DMS114 treated with DMSO at 0.1 percent for 48 hours (cell line): ENCODE results near the gene GPR107.

ENCODE experiments used
- DNase-seq: peaks from one replicate; lab custom pipeline; 2025; ENCODE audit not compliant: unreplicated experiment; lab: John Stamatoyannopoulos, UW

Gene GPR107

DNA sequence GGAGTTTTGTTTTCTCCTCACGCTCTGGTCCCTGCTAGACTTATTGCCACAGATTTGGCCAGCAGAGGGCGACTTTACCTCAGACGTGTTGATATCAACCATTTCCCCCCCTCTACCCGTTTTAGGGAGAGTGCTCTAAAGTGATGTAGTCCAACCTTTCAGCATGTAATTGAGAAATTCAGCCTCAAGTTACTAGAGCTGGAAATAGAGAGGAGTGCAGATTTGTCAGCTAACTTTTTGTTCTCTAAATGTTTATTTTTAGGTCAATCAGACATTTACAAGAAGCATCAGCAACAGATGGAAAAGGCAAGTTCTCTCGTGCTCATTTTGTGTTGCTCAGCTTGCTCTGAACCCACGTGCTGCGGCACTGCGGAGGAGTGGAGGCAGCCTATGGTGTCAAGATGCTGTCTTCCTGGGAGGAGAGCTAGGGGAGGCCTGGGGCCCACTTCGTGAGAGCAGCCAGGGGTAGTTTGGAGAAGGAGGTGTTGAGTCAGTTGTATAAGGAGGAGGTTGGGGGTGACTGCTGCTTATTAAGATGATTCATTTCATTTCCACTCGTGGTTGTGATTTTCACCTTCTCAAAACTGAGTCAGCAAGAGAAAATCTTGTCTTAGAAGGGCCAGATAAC lies 53.6 kb downstream of the GPR107 start:
- peak; percentile 63 for DNase-seq

- no peak for DNase-seq
These were observed 54.2 kb downstream of the GPR107 start for GRCh38 chr9:130107955-130108354.

DNA sequence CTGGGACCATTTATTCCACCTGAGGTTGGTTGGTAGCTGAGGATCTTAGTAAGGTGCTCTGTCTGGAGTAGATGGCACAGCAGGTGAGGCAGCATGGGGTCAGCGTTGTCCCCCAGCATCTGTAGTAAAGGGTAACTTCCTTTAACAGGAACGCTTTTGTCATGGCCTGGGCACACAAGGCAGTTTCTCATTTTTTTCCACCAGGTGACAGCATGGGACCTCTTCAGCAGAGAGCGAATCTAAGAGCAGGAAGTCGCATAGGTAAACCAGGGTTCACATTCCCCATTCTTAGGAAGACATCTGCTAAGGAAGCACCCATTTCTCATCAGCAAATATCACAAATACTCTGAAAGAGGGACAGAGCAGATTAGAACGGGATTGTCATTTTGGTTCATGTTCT lies 56.5 kb downstream of the GPR107 start:
- no peak for DNase-seq

DNA sequence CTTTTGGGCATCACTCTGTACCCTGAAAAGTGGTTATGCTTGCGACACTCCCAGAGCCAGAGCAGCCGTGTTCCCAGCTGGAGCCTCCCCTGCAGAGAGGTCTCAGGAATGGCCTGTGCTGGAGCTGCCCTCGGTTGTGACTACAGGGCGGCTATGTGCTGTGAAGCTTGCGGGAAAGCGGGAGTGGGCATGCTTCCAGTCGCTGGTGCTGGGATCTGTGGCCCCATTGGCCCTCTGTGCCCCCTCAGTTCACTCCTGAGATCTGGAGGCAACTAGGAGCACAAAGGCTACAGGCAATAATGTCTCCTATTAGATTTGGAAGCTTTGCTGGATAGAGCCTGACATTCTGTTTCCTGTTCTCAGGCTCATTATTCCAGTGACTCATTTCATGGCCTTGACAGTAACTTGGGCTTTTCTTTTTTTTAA lies 56.9 kb downstream of the GPR107 start:
- no peak for DNase-seq

- DNase-seq = no peak
These were observed 58.3 kb downstream of the GPR107 start for GRCh38 chr9:130111786-130112537.

GRCh38 chr9:130112538-130113151 lies 58.9 kb downstream of the GPR107 start:
- DNase-seq = no peak

DNA sequence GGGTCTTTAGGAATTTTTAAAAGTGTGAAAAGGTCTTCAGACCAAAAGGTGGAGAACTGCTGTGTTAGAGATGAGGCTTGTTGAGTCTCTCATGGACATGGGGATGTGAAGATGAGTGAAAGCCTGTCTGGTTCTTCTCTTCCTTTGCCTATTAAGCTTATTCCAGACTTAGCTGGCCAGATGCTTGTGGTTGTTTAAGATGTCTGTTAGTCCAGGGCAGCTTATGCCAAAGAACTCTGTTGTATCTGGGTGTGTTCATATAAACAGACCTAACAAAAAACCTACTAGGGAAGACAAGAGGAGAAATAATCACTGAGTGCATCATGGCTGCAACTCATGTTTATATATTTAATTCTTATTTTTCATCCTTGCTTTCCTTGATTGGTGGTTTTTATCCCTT lies 61.0 kb downstream of the GPR107 start:
- DNase-seq = no peak

- DNase-seq = no peak
These were observed 62.6 kb downstream of the GPR107 start for GRCh38 chr9:130116346-130116745.

DNA sequence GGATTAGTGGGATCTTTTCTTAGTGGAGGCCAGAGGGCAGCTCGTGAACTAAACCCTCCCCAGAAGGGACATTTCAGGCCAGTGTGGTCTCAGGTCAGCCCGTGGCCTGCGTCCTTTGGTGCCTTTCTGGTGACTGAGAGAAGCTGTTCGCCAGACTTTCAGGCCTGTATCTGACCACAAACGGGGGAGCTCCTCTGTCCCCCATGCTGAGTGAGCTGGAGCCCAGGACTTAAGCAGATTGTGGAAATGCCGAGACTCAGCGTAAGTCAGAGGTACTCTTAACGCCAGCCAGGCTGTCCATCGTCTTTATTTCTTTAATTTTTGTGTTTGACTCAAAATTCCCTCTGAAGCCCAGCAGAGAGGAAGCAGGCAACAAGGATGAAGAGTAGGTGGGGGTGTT lies 63.7 kb downstream of the GPR107 start:
- DNase-seq = no peak

DNA sequence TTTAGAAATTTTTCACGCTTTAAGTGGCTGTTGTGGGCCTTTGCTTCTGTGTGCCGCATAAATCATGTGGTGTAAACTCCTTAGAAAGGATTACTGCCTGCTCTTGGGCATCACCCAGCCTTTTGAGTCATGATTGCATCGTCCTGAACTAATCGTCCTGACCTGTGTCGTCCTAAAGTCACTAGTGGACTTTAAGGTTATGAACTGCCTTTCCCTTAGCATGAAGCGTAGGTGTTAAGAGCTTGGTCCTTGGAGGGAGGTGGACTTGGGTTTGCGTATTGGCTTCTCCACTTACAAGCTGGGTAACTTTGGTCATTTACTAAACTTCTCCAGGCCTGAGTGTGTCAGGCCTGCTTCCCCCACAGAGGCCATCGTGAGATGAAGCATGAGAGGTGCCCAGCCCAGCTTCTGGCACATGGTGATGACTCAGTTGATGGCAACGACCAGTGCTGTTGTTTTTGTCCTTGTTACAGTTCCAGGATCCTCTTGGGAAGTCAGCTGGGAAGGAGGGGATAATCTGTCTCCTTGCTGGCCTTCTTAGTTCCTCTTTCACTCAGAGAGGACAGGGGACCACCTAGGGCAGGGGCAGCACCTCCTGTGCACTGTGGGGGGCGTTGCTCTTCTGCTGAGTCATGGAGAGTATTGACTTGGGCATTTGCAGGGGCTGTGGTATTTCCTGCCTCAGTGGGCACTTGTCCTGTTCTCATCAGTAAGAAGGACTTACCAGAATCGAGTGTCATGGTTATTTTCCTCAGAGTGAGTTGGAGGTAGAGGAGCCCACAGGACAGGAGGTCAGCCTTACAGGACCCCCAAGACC lies 64.3 kb downstream of the GPR107 start:
- DNase-seq = no peak

GRCh38 chr9:130118841-130119518 lies 65.3 kb downstream of the GPR107 start:
- DNase-seq = no peak

DNA sequence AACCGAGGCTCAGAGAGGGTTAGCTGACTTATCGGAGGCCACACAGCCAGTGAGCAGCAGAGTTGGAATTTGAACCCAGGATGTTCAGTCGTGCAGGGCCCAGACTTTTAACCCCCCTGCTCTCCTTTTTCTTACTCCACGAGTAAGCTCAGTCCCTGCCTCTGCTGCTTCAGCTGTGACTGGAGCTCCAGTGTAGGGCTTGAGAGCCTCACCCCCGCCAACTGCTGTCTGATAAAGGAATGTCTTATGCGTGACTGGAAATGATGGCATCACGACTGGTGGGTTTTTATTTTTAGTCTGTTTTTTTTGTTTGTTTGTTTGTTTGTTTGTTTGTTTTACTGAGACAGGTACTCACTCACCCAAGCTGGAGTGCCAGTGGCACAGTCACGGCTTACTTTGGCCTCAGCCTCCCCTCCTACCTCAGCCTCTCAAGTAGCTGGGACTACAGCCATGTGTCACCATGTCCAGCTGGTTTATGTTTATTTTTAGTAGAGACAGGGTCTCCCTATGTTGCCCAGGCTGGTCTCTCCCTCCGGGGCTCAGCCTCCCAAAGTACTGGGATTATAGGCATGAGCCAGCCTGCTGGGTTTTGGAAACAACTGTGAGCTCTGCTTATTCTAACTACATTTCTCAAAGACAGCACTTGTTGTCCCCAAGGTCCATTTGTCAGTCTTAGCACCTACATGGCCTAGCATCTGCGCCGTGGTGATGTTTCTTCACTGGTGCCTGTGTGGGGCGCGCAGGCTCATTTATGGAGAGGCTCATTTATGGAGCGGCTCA lies 66.0 kb downstream of the GPR107 start:
- no peak for DNase-seq

DNA sequence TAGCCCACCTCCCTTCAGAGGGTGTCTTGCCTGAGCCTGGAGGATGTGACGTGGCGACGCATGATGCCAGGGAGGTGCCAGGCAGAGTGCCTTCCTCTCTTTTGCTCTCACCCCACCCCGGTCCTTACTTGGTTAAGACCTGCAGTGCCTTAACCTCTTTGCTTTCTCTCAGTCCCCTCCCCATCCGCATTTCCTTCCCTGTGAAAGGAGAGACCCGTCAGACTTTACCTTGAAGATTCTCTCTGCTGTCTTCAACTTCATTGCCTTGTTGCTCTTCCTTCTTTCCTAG lies 66.5 kb downstream of the GPR107 start:
- no peak for DNase-seq

DNA sequence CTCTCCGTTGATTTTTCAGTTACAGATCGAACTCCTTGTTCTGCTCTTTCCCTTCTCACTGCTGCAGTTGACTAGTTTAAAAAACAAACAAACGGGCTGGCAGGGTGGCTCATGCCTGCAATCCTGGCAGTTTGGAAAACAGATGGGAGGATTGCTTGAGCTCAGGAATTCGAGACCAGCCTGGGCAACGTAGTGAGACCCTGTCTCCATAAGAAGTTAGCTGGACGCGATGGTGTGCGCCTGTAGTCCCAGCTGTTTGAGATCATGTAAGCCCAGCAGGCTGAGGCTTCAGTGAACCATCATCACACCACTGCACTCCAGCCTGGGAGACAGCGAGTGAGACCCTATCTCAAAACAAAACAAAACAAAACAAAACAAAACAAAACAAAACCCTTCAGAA lies 67.1 kb downstream of the GPR107 start:
- DNase-seq = no peak

GRCh38 chr9:130122456-130122855 lies 68.8 kb downstream of the GPR107 start:
- no peak for DNase-seq

DNA sequence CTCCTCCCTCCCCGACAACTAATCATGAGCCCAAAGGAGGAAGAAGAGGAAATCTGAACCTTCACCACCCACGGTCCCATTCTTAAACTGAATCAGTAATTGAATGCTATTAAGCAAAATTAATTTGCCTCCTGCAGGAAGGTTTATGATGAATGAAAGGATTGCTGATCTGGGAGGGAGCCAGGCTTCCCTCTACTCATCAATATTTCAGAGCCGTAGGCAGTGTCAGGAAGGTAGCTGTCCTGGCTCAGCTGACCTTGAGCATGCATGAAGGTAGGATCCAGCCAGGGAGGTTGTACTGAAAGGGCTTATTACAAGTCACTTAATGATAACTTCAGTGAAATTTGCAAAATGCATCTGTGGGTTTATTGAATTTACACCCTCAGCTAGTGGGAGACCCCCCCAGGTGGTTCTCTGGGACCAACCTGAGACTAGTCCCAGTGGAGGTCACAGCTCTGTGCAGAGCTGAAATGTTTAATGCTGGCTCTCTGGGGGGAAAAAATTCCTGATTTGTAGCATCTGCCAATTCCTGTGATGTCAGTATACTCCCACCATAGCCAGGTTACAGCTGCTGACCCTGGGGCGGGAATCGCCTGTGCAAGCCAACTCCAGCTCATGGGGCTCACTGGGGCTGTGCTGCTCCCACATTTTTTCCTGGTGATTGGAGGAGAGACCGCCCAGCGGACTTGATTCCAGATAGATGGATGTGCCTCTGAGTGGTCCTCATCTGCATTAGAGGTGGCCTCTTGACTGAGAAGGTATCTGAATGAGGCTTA lies 70.6 kb downstream of the GPR107 start:
- DNase-seq = no peak

GRCh38 chr9:130126721-130127433 lies 73.2 kb downstream of the GPR107 start:
- no peak for DNase-seq

DNA sequence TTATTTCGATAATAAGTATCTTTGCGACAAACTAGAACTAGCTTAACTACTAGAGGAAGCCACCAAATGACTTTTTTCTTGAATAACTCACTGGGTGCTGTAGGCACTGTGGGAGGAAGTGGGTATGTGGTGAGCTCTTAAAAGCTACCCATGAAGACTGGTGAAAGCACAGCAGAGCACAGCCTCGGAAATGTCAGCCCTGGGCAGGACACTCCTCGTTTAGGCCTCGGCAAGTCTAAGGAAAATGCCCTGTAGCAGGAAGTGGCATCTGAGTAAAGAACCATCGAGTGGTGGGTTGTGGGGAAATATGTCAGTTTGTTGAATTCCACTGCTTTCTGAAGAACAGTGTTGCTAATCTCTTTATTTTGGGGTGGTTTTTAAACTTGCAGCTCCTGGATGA lies 74.5 kb downstream of the GPR107 start:
- no peak for DNase-seq
